Measurements from ENCODE around the gene MTHFD2L. TPM values are rescaled to one million over a fixed set of nuclear protein-coding genes. Genes with fewer than 3 reads are reported as not detected.

MTHFD2L gene
- total and polyA plus RNA-seq, 2 of the 8 experiments (the other 6 are each of a cell fraction or from before 2014, with no cell fraction given), result 5.4 to 15.0 TPM

- TF ChIP-seq, protein P1, sequence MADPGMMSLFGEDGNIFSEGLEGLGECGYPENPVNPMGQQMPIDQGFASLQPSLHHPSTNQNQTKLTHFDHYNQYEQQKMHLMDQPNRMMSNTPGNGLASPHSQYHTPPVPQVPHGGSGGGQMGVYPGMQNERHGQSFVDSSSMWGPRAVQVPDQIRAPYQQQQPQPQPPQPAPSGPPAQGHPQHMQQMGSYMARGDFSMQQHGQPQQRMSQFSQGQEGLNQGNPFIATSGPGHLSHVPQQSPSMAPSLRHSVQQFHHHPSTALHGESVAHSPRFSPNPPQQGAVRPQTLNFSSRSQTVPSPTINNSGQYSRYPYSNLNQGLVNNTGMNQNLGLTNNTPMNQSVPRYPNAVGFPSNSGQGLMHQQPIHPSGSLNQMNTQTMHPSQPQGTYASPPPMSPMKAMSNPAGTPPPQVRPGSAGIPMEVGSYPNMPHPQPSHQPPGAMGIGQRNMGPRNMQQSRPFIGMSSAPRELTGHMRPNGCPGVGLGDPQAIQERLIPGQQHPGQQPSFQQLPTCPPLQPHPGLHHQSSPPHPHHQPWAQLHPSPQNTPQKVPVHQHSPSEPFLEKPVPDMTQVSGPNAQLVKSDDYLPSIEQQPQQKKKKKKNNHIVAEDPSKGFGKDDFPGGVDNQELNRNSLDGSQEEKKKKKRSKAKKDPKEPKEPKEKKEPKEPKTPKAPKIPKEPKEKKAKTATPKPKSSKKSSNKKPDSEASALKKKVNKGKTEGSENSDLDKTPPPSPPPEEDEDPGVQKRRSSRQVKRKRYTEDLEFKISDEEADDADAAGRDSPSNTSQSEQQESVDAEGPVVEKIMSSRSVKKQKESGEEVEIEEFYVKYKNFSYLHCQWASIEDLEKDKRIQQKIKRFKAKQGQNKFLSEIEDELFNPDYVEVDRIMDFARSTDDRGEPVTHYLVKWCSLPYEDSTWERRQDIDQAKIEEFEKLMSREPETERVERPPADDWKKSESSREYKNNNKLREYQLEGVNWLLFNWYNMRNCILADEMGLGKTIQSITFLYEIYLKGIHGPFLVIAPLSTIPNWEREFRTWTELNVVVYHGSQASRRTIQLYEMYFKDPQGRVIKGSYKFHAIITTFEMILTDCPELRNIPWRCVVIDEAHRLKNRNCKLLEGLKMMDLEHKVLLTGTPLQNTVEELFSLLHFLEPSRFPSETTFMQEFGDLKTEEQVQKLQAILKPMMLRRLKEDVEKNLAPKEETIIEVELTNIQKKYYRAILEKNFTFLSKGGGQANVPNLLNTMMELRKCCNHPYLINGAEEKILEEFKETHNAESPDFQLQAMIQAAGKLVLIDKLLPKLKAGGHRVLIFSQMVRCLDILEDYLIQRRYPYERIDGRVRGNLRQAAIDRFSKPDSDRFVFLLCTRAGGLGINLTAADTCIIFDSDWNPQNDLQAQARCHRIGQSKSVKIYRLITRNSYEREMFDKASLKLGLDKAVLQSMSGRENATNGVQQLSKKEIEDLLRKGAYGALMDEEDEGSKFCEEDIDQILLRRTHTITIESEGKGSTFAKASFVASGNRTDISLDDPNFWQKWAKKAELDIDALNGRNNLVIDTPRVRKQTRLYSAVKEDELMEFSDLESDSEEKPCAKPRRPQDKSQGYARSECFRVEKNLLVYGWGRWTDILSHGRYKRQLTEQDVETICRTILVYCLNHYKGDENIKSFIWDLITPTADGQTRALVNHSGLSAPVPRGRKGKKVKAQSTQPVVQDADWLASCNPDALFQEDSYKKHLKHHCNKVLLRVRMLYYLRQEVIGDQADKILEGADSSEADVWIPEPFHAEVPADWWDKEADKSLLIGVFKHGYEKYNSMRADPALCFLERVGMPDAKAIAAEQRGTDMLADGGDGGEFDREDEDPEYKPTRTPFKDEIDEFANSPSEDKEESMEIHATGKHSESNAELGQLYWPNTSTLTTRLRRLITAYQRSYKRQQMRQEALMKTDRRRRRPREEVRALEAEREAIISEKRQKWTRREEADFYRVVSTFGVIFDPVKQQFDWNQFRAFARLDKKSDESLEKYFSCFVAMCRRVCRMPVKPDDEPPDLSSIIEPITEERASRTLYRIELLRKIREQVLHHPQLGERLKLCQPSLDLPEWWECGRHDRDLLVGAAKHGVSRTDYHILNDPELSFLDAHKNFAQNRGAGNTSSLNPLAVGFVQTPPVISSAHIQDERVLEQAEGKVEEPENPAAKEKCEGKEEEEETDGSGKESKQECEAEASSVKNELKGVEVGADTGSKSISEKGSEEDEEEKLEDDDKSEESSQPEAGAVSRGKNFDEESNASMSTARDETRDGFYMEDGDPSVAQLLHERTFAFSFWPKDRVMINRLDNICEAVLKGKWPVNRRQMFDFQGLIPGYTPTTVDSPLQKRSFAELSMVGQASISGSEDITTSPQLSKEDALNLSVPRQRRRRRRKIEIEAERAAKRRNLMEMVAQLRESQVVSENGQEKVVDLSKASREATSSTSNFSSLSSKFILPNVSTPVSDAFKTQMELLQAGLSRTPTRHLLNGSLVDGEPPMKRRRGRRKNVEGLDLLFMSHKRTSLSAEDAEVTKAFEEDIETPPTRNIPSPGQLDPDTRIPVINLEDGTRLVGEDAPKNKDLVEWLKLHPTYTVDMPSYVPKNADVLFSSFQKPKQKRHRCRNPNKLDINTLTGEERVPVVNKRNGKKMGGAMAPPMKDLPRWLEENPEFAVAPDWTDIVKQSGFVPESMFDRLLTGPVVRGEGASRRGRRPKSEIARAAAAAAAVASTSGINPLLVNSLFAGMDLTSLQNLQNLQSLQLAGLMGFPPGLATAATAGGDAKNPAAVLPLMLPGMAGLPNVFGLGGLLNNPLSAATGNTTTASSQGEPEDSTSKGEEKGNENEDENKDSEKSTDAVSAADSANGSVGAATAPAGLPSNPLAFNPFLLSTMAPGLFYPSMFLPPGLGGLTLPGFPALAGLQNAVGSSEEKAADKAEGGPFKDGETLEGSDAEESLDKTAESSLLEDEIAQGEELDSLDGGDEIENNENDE (IDR thresholded peaks at IDR 0.05; ENCODE audit: insufficient replicate concordance, low read length), result no peak
- TF ChIP-seq YY1 (IDR thresholded peaks at IDR 0.05; ENCODE audit: low read depth, low read length) (no peak), CREB1 (IDR thresholded peaks at IDR 0.05) (no peak), KDM4A (IDR thresholded peaks at IDR 0.05; ENCODE audit: low read depth, low read length, severe bottlenecking) (no peak), CHD1 (IDR thresholded peaks at IDR 0.05; ENCODE audit: low read depth, low read length) (no peak), KDM5A (IDR thresholded peaks at IDR 0.05; ENCODE audit: low read length) (no peak), RAD21 (IDR thresholded peaks at IDR 0.05 in 1 of 2, conservative IDR thresholded peaks at IDR 0.05 in 1 of 2; ENCODE audit: low read depth in 2 of 2, low read length in 2 of 2) (no peak), NRF1 (IDR thresholded peaks at IDR 0.05; ENCODE audit: low read depth, low read length) (no peak), RNF2 (IDR thresholded peaks at IDR 0.05; ENCODE audit: borderline replicate concordance, low read depth, low read length, missing control alignments, poor library complexity, severe bottlenecking) (no peak), MAX (IDR thresholded peaks at IDR 0.05) (no peak), TAF1 (IDR thresholded peaks at IDR 0.05; ENCODE audit: low read depth, low read length) (no peak)
Observed at GRCh38 chr4:74174941-74175340, 17.0 kb downstream of the MTHFD2L start (continued).

Data from H1 (cell line).